ENCODE measurements around the gene RNF213. TPM values are rescaled to one million over a fixed set of nuclear protein-coding genes. Genes with fewer than 3 reads are reported as not detected.

Gene RNF213
- total and polyA plus RNA-seq, 2 of the 8 experiments (the other 6 are each of a cell fraction or from before 2014, with no cell fraction given): 33.8 to 62.8 TPM

DNA sequence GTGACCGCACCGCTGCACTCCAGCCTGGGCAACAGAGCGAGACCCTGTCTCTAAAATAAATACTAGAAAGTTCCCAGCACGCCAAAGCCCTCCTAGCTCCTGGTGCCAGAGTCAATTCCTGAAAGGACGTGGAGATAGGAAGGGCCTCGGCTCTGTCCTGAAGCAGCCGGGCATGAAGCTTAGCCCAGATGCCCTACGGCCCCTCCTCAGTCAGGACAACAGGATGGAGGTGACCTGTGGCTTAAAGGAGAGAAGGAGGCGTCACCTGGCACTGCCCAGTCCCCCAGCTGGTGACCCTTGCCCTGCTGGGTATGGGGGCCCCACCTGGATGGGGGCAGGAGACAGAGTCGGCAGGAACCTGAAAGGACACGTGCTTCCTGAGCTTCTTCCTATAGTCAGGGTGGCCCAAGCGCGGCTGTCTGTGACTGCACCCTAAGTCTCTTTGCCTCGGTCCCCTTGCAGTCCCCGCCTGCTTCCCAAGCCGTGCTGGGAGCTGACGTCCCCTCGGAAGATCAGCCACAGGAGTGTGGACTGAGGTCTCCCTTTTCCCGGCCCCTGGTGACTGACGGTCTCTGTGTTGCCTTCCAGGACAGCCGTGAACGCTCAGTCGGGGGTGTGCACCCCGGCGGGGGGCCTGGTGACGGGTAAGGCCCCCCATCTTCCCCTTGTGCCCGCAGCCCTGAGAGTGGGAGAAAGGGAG lies 14.9 kb upstream of the RNF213 start:
- Histone ChIP-seq H3K14ac (ENCODE audit: insufficient read length) (no peak overlapping the region), H3K79me1 (ENCODE audit: low read depth, low read length) (no peaks in the 10 kb centered on the region), H4K8ac (ENCODE audit: extremely low read depth, insufficient read depth, low read length) (no peak overlapping the region), H3K79me2 (ENCODE audit: control insufficient read depth in 1 of 2, insufficient read depth in 2 of 2, low read length in 2 of 2) (no peaks in the 10 kb centered on the region), H4K91ac (replicated peaks; ENCODE audit: insufficient read length, low read length) (no peak overlapping the region), H2AK5ac (ENCODE audit: low read depth, low read length) (no peak overlapping the region), H2BK12ac (ENCODE audit: low read depth, low read length) (no peak overlapping the region), H3K4me1 (replicated peaks in 1 of 4; ENCODE audit: control insufficient read depth in 3 of 4, insufficient read depth in 4 of 4, low read length in 3 of 4) (no peaks in the 10 kb centered on the region), H3K27me3 (replicated peaks in 1 of 4; ENCODE audit: control insufficient read depth in 3 of 4, extremely low read depth in 1 of 4, insufficient read depth in 3 of 4, low read length in 3 of 4) (no peaks in the 10 kb centered on the region), H3K36me3 (ENCODE audit: control insufficient read depth in 2 of 4, insufficient read depth in 4 of 4, low read length in 3 of 4) (peaks cover 0 to 8% (median 5%) of the 10 kb centered on the region in 4 experiments; a peak in 5 of 8 replicates), H4K5ac (ENCODE audit: insufficient read length, low read depth, low read length) (no peak overlapping the region), H3K27ac (ENCODE audit: low read depth, low read length) (no peak overlapping the region), H2AFZ (ENCODE audit: low read length) (no peak overlapping the region), H3K4me3 (ENCODE audit: extremely low read depth in 1 of 4, insufficient read depth in 2 of 4, low read depth in 3 of 4, low read length in 4 of 4) (no peak overlapping the region), H2BK120ac (replicated peaks; ENCODE audit: low read depth, low read length) (no peak overlapping the region), H4K20me1 (replicated peaks in 1 of 2; ENCODE audit: control insufficient read depth in 1 of 2, insufficient read depth in 2 of 2, low read length in 2 of 2) (peaks cover 0 to 3% of the 10 kb centered on the region in 2 experiments), H3K4me2 (ENCODE audit: insufficient read depth in 1 of 2, low read depth in 2 of 2, low read length in 2 of 2) (no peak overlapping the region), H3K9ac (replicated peaks in 1 of 4; ENCODE audit: extremely low read depth in 1 of 4, low read depth in 3 of 4, low read length in 3 of 4) (no peak overlapping the region), H2BK15ac (ENCODE audit: low read length) (no peak overlapping the region), H3K4ac (replicated peaks; ENCODE audit: insufficient read length, low read depth, low read length) (no peak overlapping the region), H3K23ac (ENCODE audit: insufficient read length) (no peak overlapping the region), H2BK20ac (ENCODE audit: low read length) (no peak overlapping the region), H3K9me3 (ENCODE audit: insufficient read depth in 2 of 2, low read depth in 1 of 2, low read length in 1 of 2) (no peaks in the 10 kb centered on the region; a peak in 1 of 4 replicates), H3K56ac (replicated peaks; ENCODE audit: insufficient read length, low read depth, low read length) (no peak overlapping the region), H3K18ac (ENCODE audit: extremely low read depth, low read length) (no peak overlapping the region), H2BK5ac (ENCODE audit: low read depth, low read length) (no peak overlapping the region), H3K23me2 (ENCODE audit: low read depth, low read length) (no peaks in the 10 kb centered on the region)
- TF ChIP-seq SIX5 (IDR thresholded peaks at IDR 0.05; ENCODE audit: low read depth, low read length) (no peak), MAFK (IDR thresholded peaks at IDR 0.05; ENCODE audit: low read depth, low read length) (no peak), ASH2L (IDR thresholded peaks at IDR 0.05; ENCODE audit: low read length) (no peak), CBX5 (IDR thresholded peaks at IDR 0.05; ENCODE audit: low read depth, low read length) (no peak)
- TF ChIP-seq, protein P1, sequence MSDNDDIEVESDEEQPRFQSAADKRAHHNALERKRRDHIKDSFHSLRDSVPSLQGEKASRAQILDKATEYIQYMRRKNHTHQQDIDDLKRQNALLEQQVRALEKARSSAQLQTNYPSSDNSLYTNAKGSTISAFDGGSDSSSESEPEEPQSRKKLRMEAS (IDR thresholded peaks at IDR 0.05): no peak
- no peak for DNase-seq (ENCODE audit: low read depth in 1 of 2, low spot score in 2 of 2)
- FAIRE-seq: no peak
- POLR2A ChIA-PET (ENCODE audit: partially characterized antibody): interaction anchor here (0.8 to 1.5 kb wide), 4 partner anchors 9 to 16 kb away, joined by 3 read pairs; no protein-coding TSS in a partner anchor
- WGBS, 2 experiments (ENCODE audit: extremely low coverage in 1 of 2, insufficient coverage in 1 of 2, insufficient read length in 1 of 2, insufficient replicate concordance in 2 of 2, low coverage in 1 of 2, low lambda C conversion rate in 2 of 2, missing lambda C conversion rate in 1 of 2): 96% methylated on average over 22 of the region's 27 CpGs; no CpG with 5 or more reads in 1 of the 2 experiments
- CTCF ChIA-PET (ENCODE audit: partially characterized antibody): interaction anchor here (1.9 kb wide), 1 partner anchor 17 kb away, joined by 4 read pairs; no protein-coding TSS in a partner anchor

Measured in H1 (cell line).